ENCODE measurements around the gene CDA. TPM values are rescaled to one million over a fixed set of nuclear protein-coding genes. Genes with fewer than 3 reads are reported as not detected.

The CDA gene
- total RNA-seq, 1 donor from 2014 or later = 4.0 TPM

Other genes starting within 250 kb of the CDA start
- 11.7 TPM for gene CAMK2N1, start 102.9 kb upstream of the CDA start, total RNA-seq
- 35.1 TPM for gene MUL1, start 80.9 kb upstream of the CDA start, total RNA-seq
- gene FAM43B, start 36.5 kb upstream of the CDA start, total RNA-seq = 3.9 TPM
- gene PINK1, start 44.4 kb downstream of the CDA start, total RNA-seq = 224 TPM
- 108 TPM for gene DDOST, start 72.3 kb downstream of the CDA start, total RNA-seq
- 1.5 TPM for gene KIF17, start 128.9 kb downstream of the CDA start, total RNA-seq
- gene SH2D5, start 143.6 kb downstream of the CDA start, total RNA-seq = not detected
- 123 TPM for gene HP1BP3, start 198.2 kb downstream of the CDA start, total RNA-seq

Data from cardiac septum (tissue), 1 donor.